Sigmoid colon (tissue), 7 donors: Measurements from ENCODE around the gene BAHCC1. TPM values are rescaled to one million over a fixed set of nuclear protein-coding genes. Genes with fewer than 3 reads are reported as not detected.
A peak's percentile ranks its signal among the peaks of the same experiment; 100 is the strongest.

Source experiments
- DNase-seq: peaks from one replicate; pipeline ENCODE4 v3.0.0-alpha.2; 2019
- H3K27ac ChIP-seq, 4 donors: fragments of 200-600 bp; sonication (generic); one replicate each; pipeline ENCODE4 v1.5.1; 2016 to 2019; ENCODE audit warnings: mild to moderate bottlenecking in 1 of 4
- H3K27me3 ChIP-seq, 3 donors: fragments of 200-600 bp; sonication (generic); one replicate each; pipeline ENCODE4 v1.5.1; 2019; ENCODE audit warnings: mild to moderate bottlenecking in 1 of 3
- H3K36me3 ChIP-seq, 4 donors: fragments of 200-600 bp; sonication (generic); one replicate each; pipeline ENCODE4 v1.5.1; 2016 to 2019
- H3K4me1 ChIP-seq, 4 donors: fragments of 200-600 bp; sonication (generic); one replicate each; pipeline ENCODE4 v1.5.1; 2017 to 2019
- H3K4me3 ChIP-seq, 4 donors: fragments of 200-600 bp; sonication (generic); one replicate each; pipeline ENCODE4 v1.5.1; 2017 to 2019; ENCODE audit warnings: mild to moderate bottlenecking in 2 of 4, moderate library complexity in 1 of 4
- H3K9me3 ChIP-seq, 4 donors: fragments of 200-600 bp in 3 of 4; sonication (generic) in 3 of 4; one replicate each; pipeline versions ENCODE4 v1.5.1 to v1.6.1; 2013 to 2019
- CTCF ChIP-seq, 4 experiments: fragments of 450-650 bp in 3 of 4; fragments of 200-600 bp in 1 of 4; IDR thresholded peaks; one replicate each; pipeline ENCODE4 v1.5.1; 2016 to 2019; ENCODE audit warnings: antibody characterized with exemption in 4 of 4, mild to moderate bottlenecking in 3 of 4, moderate library complexity in 2 of 4
- EP300 ChIP-seq, 4 donors: sonication (generic); formaldehyde crosslinking; IDR thresholded peaks; one replicate each; pipeline ENCODE4 v1.6.1; 2017; ENCODE audit warnings: antibody characterized with exemption in 4 of 4
- POLR2A ChIP-seq, 2 donors: fragments of 450-650 bp; IDR thresholded peaks; one replicate each; pipeline ENCODE4 v1.6.1; 2016; ENCODE audit warnings: antibody characterized with exemption in 2 of 2, mild to moderate bottlenecking in 2 of 2, moderate library complexity in 2 of 2
- POLR2AphosphoS5 ChIP-seq, 4 donors: sonication (generic); formaldehyde crosslinking; IDR thresholded peaks; one replicate each; pipeline ENCODE4 v1.6.1; 2017; ENCODE audit warnings: antibody characterized with exemption in 4 of 4
- WGBS, 2 donors: extraction: QIAGEN DNeasy Blood & Tissue Kit; methylation state at CpG; one replicate each; pipeline ENCODE4 v1.1.7; 2013; 5-methylcytosine and 5-hydroxymethylcytosine counted together
- intact Hi-C: fragments of 100-400 bp; cut with DNase I; formaldehyde crosslinking; loops from one replicate; pipeline ENCODE4 v1.15.1; 2023
- polyA plus RNA-seq, 3 donors: library from polyadenylated mRNA; stranded (reverse); fragments of 200-250 nt; gene quantifications; one replicate each; pipeline ENCODE4 v1.2.3, GENCODE V29; 2013
- small RNA-seq, 3 donors: library from RNA; depleted of rRNA; stranded (forward); fragments of <200 nt; gene quantifications; one replicate each; pipeline ENCODE3, GENCODE V24; 2016
- total RNA-seq, 4 donors: library from RNA; depleted of rRNA; stranded (reverse); fragments of >200 nt; gene quantifications; one replicate each; pipeline ENCODE4 v1.1.0, GENCODE V29; 2016
- donor health status: healthy with polysubstance abuse.
- donor health status: Bipolar disorder and iron deficiency.
- donor health status: healthy.

The BAHCC1 gene
- total and polyA plus RNA-seq, 7 donors: 1.8 to 18.6 (median 6.4) TPM

DNA sequence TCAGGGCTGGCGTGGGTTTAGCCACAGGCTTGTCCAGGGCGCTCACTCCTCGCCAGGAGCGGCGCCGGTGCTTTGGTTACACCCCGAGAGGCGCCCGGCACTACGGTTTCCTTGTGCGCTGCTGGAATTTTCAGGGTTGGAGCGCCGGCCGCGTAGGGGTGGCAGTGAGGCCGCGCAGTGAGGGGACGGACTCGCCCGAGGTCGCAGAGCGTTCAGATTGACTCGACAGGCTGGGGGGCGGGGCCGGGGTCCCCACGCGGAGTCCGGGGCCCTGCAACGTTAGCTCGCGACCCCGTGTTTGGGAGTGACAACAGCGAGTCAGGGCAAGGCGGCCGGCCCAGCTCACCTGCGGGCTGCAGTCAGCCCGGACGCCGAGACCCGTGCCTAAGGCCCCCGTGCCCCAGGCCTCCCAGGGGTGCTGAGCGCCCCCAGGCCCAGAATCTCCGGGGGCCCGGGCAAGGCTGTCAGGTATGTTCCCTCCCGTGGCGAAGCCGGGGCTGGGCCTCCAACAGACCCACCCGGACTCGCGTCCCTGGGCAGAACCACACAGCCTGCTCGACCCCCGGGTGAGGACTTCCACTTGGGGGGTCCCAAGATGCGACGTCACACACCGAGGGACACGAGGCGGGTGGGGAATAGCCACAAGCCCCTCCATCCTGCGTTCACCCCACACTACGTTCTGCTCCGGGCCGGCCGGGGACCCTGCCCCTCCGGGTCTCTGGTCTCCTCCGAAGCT is 118.7 kb downstream of the BAHCC1 start:
- Histone ChIP-seq H3K4me1 (peaks cover 0 to 65% (median 41%) of the 10 kb centered on the region in 4 donors), H3K27ac (peak overlapping the region; percentile 99 to 100 (median 100)), H3K9me3 (no peaks in the 10 kb centered on the region), H3K36me3 (peaks cover 25 to 35% (median 32%) of the 10 kb centered on the region in 4 donors), H3K4me3 (peak overlapping the region; percentile 88 to 99 (median 96)), H3K27me3 (no peaks in the 10 kb centered on the region)
- intact Hi-C loops: loop anchor here (2.0 kb wide), 3 partner anchors 39 to 119 kb away; partner anchors contain the start of genes BAHCC1 and FAAP100
- DNase-seq: peak; percentile 83
- WGBS, 2 donors: 0 to 1% methylated on average over 64 of the region's 64 CpGs
- TF ChIP-seq POLR2AphosphoS5 (IDR thresholded peaks at IDR 0.05) (peak in 2 of 4 donors; percentile 9 to 60), CTCF (IDR thresholded peaks at IDR 0.05) (no peak), EP300 (IDR thresholded peaks at IDR 0.05) (no peak), POLR2A (IDR thresholded peaks at IDR 0.05) (peak; percentile 26 to 32)

- 1% methylated on average over 34 of the region's 34 CpGs for WGBS, 2 donors
- Histone ChIP-seq H3K36me3 (peaks cover 25 to 30% (median 28%) of the 10 kb centered on the region in 4 donors), H3K27ac (peak overlapping the region; percentile 99 to 100 (median 100))
These were observed 119.2 kb downstream of the BAHCC1 start for GRCh38 chr17:81514489-81514738.

GRCh38 chr17:81514739-81515529 is 119.7 kb downstream of the BAHCC1 start:
- TF ChIP-seq POLR2AphosphoS5 (IDR thresholded peaks at IDR 0.05): peak; percentile 61 to 88 (median 74)
- TF ChIP-seq CTCF (IDR thresholded peaks at IDR 0.05): no peak
- no peak for TF ChIP-seq EP300 (IDR thresholded peaks at IDR 0.05)
- peak in 1 of 2 donors; percentile 47 for TF ChIP-seq POLR2A (IDR thresholded peaks at IDR 0.05)
- H3K27ac ChIP-seq: peak overlapping the region; percentile 99 to 100 (median 100)
- 1% methylated on average over 82 of the region's 82 CpGs for WGBS, 2 donors
- H3K9me3 ChIP-seq: no peaks in the 10 kb centered on the region
- peak; percentile 95 for DNase-seq
- H3K4me1 ChIP-seq: peaks cover 0 to 67% (median 46%) of the 10 kb centered on the region in 4 donors
- no peaks in the 10 kb centered on the region for H3K27me3 ChIP-seq
- H3K36me3 ChIP-seq: peaks cover 22 to 25% (median 23%) of the 10 kb centered on the region in 4 donors
- intact Hi-C loops: loop anchor here (2.0 kb wide), 2 partner anchors 38 to 52 kb away; partner anchors contain the start of gene FAAP100
- H3K4me3 ChIP-seq: peak overlapping the region; percentile 88 to 99 (median 96)

More at GRCh38 chr17:81514489-81514738, 119.2 kb downstream of the BAHCC1 start:
- Histone ChIP-seq H3K9me3 (no peaks in the 10 kb centered on the region), H3K4me3 (peak overlapping the region; percentile 88 to 99 (median 96)), H3K27me3 (no peaks in the 10 kb centered on the region), H3K4me1 (peaks cover 0 to 65% (median 42%) of the 10 kb centered on the region in 4 donors)
- TF ChIP-seq POLR2AphosphoS5 (IDR thresholded peaks at IDR 0.05) (no peak), POLR2A (IDR thresholded peaks at IDR 0.05) (no peak), CTCF (IDR thresholded peaks at IDR 0.05) (no peak), EP300 (IDR thresholded peaks at IDR 0.05) (no peak)
- DNase-seq: no peak
- intact Hi-C loops: loop anchor here (2.0 kb wide), 2 partner anchors 38 to 52 kb away; partner anchors contain the start of gene FAAP100

DNA sequence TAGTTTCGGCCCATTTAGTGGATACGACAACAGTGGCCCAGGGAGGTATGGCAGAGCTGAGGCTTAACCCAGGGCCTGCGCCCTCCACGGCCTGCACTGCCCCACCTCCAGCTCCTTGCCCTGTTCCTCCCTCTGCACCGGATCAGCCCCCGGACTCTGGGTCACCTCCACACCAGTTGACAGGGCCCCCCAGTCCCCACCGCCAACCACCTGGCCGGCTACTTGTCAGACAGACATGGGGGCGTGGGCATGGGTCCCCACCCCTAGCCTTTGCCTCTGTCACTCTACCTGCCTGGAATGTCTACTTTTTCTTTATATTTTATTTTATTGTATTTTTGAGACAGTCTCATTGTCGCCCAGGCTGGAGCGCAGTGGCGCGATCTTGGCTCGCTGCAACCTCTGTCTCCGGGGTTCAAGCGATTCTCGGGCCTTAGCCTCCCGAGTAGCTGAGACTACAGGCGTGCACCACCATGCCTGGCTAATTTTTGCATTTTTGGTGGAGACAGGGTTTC is 120.3 kb downstream of the BAHCC1 start:
- peaks cover 15 to 18% (median 16%) of the 10 kb centered on the region in 4 donors for H3K36me3 ChIP-seq
- no peaks in the 10 kb centered on the region for H3K9me3 ChIP-seq
- 49 to 54% methylated on average over 19 of the region's 19 CpGs for WGBS, 2 donors
- peak overlapping the region; percentile 99 to 100 (median 100) for H3K27ac ChIP-seq
- H3K4me3 ChIP-seq: peak overlapping the region; percentile 88 to 99 (median 96)
- no peaks in the 10 kb centered on the region for H3K27me3 ChIP-seq
- peak; percentile 76 for DNase-seq
- H3K4me1 ChIP-seq: peaks cover 0 to 66% (median 48%) of the 10 kb centered on the region in 4 donors
- intact Hi-C loops: loop anchor here (2.0 kb wide), 2 partner anchors 37 to 51 kb away; partner anchors contain the start of gene FAAP100
- no peak for TF ChIP-seq POLR2AphosphoS5 (IDR thresholded peaks at IDR 0.05)
- no peak for TF ChIP-seq CTCF (IDR thresholded peaks at IDR 0.05)
- no peak for TF ChIP-seq EP300 (IDR thresholded peaks at IDR 0.05)

Small RNAs within 50 kb of the gene (small RNA-seq; reads per million reads assigned to genes)
- gene MIR3186 (0 reads per million in 3 donors), gene MIR4740 (0 to 0.22 (median 0.06) reads per million in 3 donors)

Other genes with a start within 250 kb of the BAHCC1 start
- not detected for gene PVALEF, start 229.9 kb upstream of the BAHCC1 start, total RNA-seq
- not detected for gene PVALEF, start 229.9 kb upstream of the BAHCC1 start, polyA plus RNA-seq
- 1 to 10 TPM in 3 of 4 donors, under 1 TPM in 1; 0.16 to 9.6 (median 5.4) TPM for gene AATK, start 229.2 kb upstream of the BAHCC1 start, total RNA-seq
- gene AATK, start 229.2 kb upstream of the BAHCC1 start, polyA plus RNA-seq: 1 to 10 TPM in 2 of 3 donors, under 1 TPM in 1; 0.69 to 4.2 (median 4.1) TPM
- gene CEP131, start 172.5 kb upstream of the BAHCC1 start, total RNA-seq: 10 to 100 TPM in 1 of 4 donors, 1 to 10 TPM in 3; 4.1 to 11.6 (median 5.1) TPM
- 10 to 100 TPM in 1 of 3 donors, 1 to 10 TPM in 2; 1.8 to 10.5 (median 4.8) TPM for gene CEP131, start 172.5 kb upstream of the BAHCC1 start, polyA plus RNA-seq
- gene TEPSIN, start 156.4 kb upstream of the BAHCC1 start, total RNA-seq: 10 to 100 TPM; 15.7 to 42.8 (median 24.4) TPM
- 10 to 100 TPM in 2 of 3 donors, 1 to 10 TPM in 1; 6.9 to 33.5 (median 11.4) TPM for gene TEPSIN, start 156.4 kb upstream of the BAHCC1 start, polyA plus RNA-seq
- 10 to 100 TPM in 3 of 4 donors, 1 to 10 TPM in 1; 8.6 to 52.4 (median 35.0) TPM for gene NDUFAF8, start 156.1 kb upstream of the BAHCC1 start, total RNA-seq
- 10 to 100 TPM; 19.7 to 37.6 (median 26.4) TPM for gene NDUFAF8, start 156.1 kb upstream of the BAHCC1 start, polyA plus RNA-seq
- gene SLC38A10, start 100.2 kb upstream of the BAHCC1 start, total RNA-seq: 10 to 100 TPM; 32.1 to 54.8 (median 42.3) TPM
- gene SLC38A10, start 100.2 kb upstream of the BAHCC1 start, polyA plus RNA-seq: 10 to 100 TPM in 2 of 3 donors, 1 to 10 TPM in 1; 7.8 to 88.7 (median 14.1) TPM
- gene ACTG1, start 117.3 kb downstream of the BAHCC1 start, total RNA-seq: 1,000 to 10,000 TPM; 1,038 to 2,003 (median 1,212) TPM
- 1,000 to 10,000 TPM; 2,538 to 4,527 (median 2,852) TPM for gene ACTG1, start 117.3 kb downstream of the BAHCC1 start, polyA plus RNA-seq
- 1 to 10 TPM in 1 of 4 donors, under 1 TPM in 2, not detected in 1; 0.33 to 1.1 (median 0.95) TPM for gene FSCN2, start 132.9 kb downstream of the BAHCC1 start, total RNA-seq
- gene FSCN2, start 132.9 kb downstream of the BAHCC1 start, polyA plus RNA-seq: 1 to 10 TPM in 1 of 3 donors, not detected in 2; 2.3 TPM
- 10 to 100 TPM in 3 of 4 donors, 1 to 10 TPM in 1; 9.6 to 24.1 (median 14.6) TPM for gene FAAP100, start 156.9 kb downstream of the BAHCC1 start, total RNA-seq
- 10 to 100 TPM in 2 of 3 donors, 1 to 10 TPM in 1; 6.6 to 27.2 (median 10.9) TPM for gene FAAP100, start 156.9 kb downstream of the BAHCC1 start, polyA plus RNA-seq
- 10 to 100 TPM; 47.1 to 59.7 (median 52.6) TPM for gene NPLOC4, start 241.7 kb downstream of the BAHCC1 start, total RNA-seq
- 10 to 100 TPM; 19.8 to 52.7 (median 34.9) TPM for gene NPLOC4, start 241.7 kb downstream of the BAHCC1 start, polyA plus RNA-seq
- 1 to 10 TPM in 1 of 4 donors, under 1 TPM in 3; 0.36 to 1.7 (median 0.67) TPM for gene TSPAN10, start 241.7 kb downstream of the BAHCC1 start, total RNA-seq
- under 1 TPM; 0.46 to 0.76 (median 0.60) TPM for gene TSPAN10, start 241.7 kb downstream of the BAHCC1 start, polyA plus RNA-seq